WTC11 (cell line): ENCODE data around the gene EPDR1. TPM values are rescaled to one million over a fixed set of nuclear protein-coding genes. Genes with fewer than 3 reads are reported as not detected.

ENCODE experiments used
- ATAC-seq: fragments of 200-7000 bp; cut with Tn5 transposase; 2 replicates; pipeline ENCODE4 v1.10.0; 2021; ENCODE audit warnings: mild to moderate bottlenecking, moderate library complexity
- CTCF ChIA-PET: fragments of 300-600 bp; sonication (Branson Sonifier 250); formaldehyde crosslinking; loops from one replicate; lab custom pipeline; 2021; ENCODE audit warnings: antibody characterized with exemption; lab: Charles Lee
- POLR2A ChIA-PET: fragments of 350-600 bp; sonication (Branson Sonifier 250); formaldehyde crosslinking; loops from one replicate; lab custom pipeline; 2021; ENCODE audit warnings: antibody characterized with exemption; lab: Charles Lee
- DNase-seq: peaks from one replicate; pipeline ENCODE4 v3.0.0; 2021; ENCODE audit warnings: low spot score
- H3K27ac Mint-ChIP-seq: 2 replicates; pipeline ENCODE4 v1.8.0; 2021; ENCODE audit warnings: mixed read lengths
- H3K27me3 Mint-ChIP-seq: 2 replicates; pipeline ENCODE4 v1.8.0; 2021; ENCODE audit warnings: low read depth, mild to moderate bottlenecking, moderate library complexity, mixed read lengths
- H3K36me3 Mint-ChIP-seq: 2 replicates; pipeline ENCODE4 v1.8.0; 2021; ENCODE audit warnings: mixed read lengths
- H3K4me1 Mint-ChIP-seq: 2 replicates; pipeline ENCODE4 v1.8.0; 2022; ENCODE audit warnings: mixed read lengths
- H3K4me3 Mint-ChIP-seq: 2 replicates; pipeline ENCODE4 v1.8.0; 2021; ENCODE audit warnings: mild to moderate bottlenecking, moderate library complexity, mixed read lengths
- H3K9me3 Mint-ChIP-seq: 2 replicates; pipeline ENCODE4 v1.8.0; 2021; ENCODE audit warnings: mixed read lengths
- ARID4B ChIP-seq: sonication (generic); formaldehyde crosslinking; IDR thresholded peaks from 2 replicates; pipeline ENCODE4 v1.8.0; 2023; ENCODE audit warnings: missing genetic modification reagents, mild to moderate bottlenecking, borderline replicate concordance
- ATF3 ChIP-seq: sonication (generic); formaldehyde crosslinking; conservative IDR thresholded peaks from 2 replicates; pipeline ENCODE4 v1.8.1; 2022; ENCODE audit warnings: mild to moderate bottlenecking, missing genetic modification reagents
- CREB1 ChIP-seq: sonication (generic); formaldehyde crosslinking; IDR thresholded peaks from 2 replicates; pipeline ENCODE4 v1.8.0; 2023; ENCODE audit warnings: mild to moderate bottlenecking, missing genetic modification reagents
- CREM ChIP-seq: sonication (generic); formaldehyde crosslinking; IDR thresholded peaks from 2 replicates; pipeline ENCODE4 v1.8.1; 2022; ENCODE audit warnings: mild to moderate bottlenecking, missing genetic modification reagents, moderate library complexity
- CTCF ChIP-seq: fragments of 200-600 bp; IDR thresholded peaks from 2 replicates; pipeline ENCODE4 v1.8.0; 2022; ENCODE audit warnings: antibody characterized with exemption
- ELF4 ChIP-seq: sonication (generic); formaldehyde crosslinking; IDR thresholded peaks from 2 replicates; pipeline ENCODE4 v1.8.1; 2022; ENCODE audit warnings: low read depth, mild to moderate bottlenecking, moderate library complexity, missing genetic modification reagents
- EMX1 ChIP-seq: fragments of 250-450 bp; sonication (Bioruptor Pico); IDR thresholded peaks from 2 replicates; pipeline ENCODE4 v1.8.0; 2021; ENCODE audit warnings: mild to moderate bottlenecking
- IRF2 ChIP-seq: sonication (generic); formaldehyde crosslinking; IDR thresholded peaks from 2 replicates; pipeline ENCODE4 v1.8.0; 2022; ENCODE audit warnings: low read depth, missing genetic modification reagents, borderline replicate concordance
- KAT7 ChIP-seq: sonication (generic); formaldehyde crosslinking; IDR thresholded peaks from 2 replicates; pipeline ENCODE4 v1.8.1; 2023; ENCODE audit warnings: missing genetic modification reagents, mild to moderate bottlenecking, borderline replicate concordance
- PREB ChIP-seq: sonication (generic); formaldehyde crosslinking; IDR thresholded peaks from 2 replicates; pipeline ENCODE4 v1.8.1; 2022; ENCODE audit warnings: mild to moderate bottlenecking, missing genetic modification reagents, moderate library complexity, borderline replicate concordance
- STAT6 ChIP-seq: sonication (generic); formaldehyde crosslinking; conservative IDR thresholded peaks from 2 replicates; pipeline ENCODE4 v1.8.1; 2023; ENCODE audit warnings: mild to moderate bottlenecking, low read depth, missing genetic modification reagents, moderate library complexity
- TEAD4 ChIP-seq: sonication (generic); formaldehyde crosslinking; IDR thresholded peaks from 2 replicates; pipeline ENCODE4 v1.8.0; 2022; ENCODE audit warnings: mild to moderate bottlenecking, missing genetic modification reagents
- USF2 ChIP-seq: sonication (generic); formaldehyde crosslinking; IDR thresholded peaks from 2 replicates; pipeline ENCODE4 v1.8.1; 2023; ENCODE audit warnings: mild to moderate bottlenecking, missing genetic modification reagents, moderate library complexity
- ZNF219 ChIP-seq: sonication (generic); formaldehyde crosslinking; IDR thresholded peaks from 2 replicates; pipeline ENCODE4 v1.8.0; 2023; ENCODE audit warnings: missing genetic modification reagents, mild to moderate bottlenecking, borderline replicate concordance
- ZNF263 ChIP-seq: sonication (generic); formaldehyde crosslinking; IDR thresholded peaks from 2 replicates; pipeline ENCODE4 v1.8.1; 2022; ENCODE audit warnings: low read depth, mild to moderate bottlenecking, moderate library complexity, missing genetic modification reagents
- ZNF396 ChIP-seq: fragments of 250-450 bp; sonication (Bioruptor Pico); IDR thresholded peaks from 2 replicates; pipeline ENCODE4 v1.8.0; 2021; ENCODE audit warnings: mild to moderate bottlenecking, moderate library complexity, borderline replicate concordance
- ZNF423 ChIP-seq: fragments of 250-450 bp; sonication (Bioruptor Pico); IDR thresholded peaks from 2 replicates; pipeline ENCODE4 v2.1.2; 2022; ENCODE audit warnings: mild to moderate bottlenecking, moderate library complexity
- total RNA-seq: library from RNA; stranded (reverse); gene quantifications from 3 replicates; pipeline ENCODE4 v1.2.3, GENCODE V29; 2021

Gene EPDR1
- total RNA-seq, 1 experiment from 2014 or later, result 7.4 TPM

- TF ChIP-seq STAT6 (CRISPR knock-in tag), result no peak
- TF ChIP-seq, all 79 proteins: peak for 0
These were observed 25.8 kb upstream of the EPDR1 start (continued) for GRCh38 chr7:37894671-37895070.

GRCh38 chr7:37899712-37900247 is 20.7 kb upstream of the EPDR1 start:
- H3K36me3 Mint-ChIP-seq, result no peaks in the 10 kb centered on the region
- no peak for DNase-seq

GRCh38 chr7:37901236-37901827 is 19.1 kb upstream of the EPDR1 start:
- CTCF ChIA-PET, result interaction anchor here (0.6 to 2.7 kb wide), 19 partner anchors 14 to 473 kb away, joined by 3 to 31 read pairs (median 5); partner anchors contain the start of genes EPDR1, SFRP4 and STARD3NL
- DNase-seq (no peak), ATAC-seq (peak; percentile 82)
- H3K27ac Mint-ChIP-seq, result no peak overlapping the region
- POLR2A ChIA-PET, result interaction anchor here (0.7 kb wide), 1 partner anchor 15 kb away, joined by 3 read pairs; no protein-coding TSS in a partner anchor
- H3K27me3 Mint-ChIP-seq, result no peaks in the 10 kb centered on the region
- H3K36me3 Mint-ChIP-seq, result no peaks in the 10 kb centered on the region
- H3K4me1 Mint-ChIP-seq, result peaks cover 2% of the 10 kb centered on the region
- H3K4me3 Mint-ChIP-seq, result no peak overlapping the region
- peaks cover 3% of the 10 kb centered on the region; the same call in 1 of the 2 replicates for H3K9me3 Mint-ChIP-seq
- TF ChIP-seq ARID4B (CRISPR knock-in tag) (no peak), KAT7 (CRISPR knock-in tag) (no peak), CTCF (no peak; the same call in 1 of the 2 replicates), ATF3 (CRISPR knock-in tag) (no peak), ZNF219 (CRISPR knock-in tag) (no peak), CREB1 (CRISPR knock-in tag) (no peak), TEAD4 (CRISPR knock-in tag) (no peak), STAT6 (CRISPR knock-in tag) (no peak), EMX1 (CRISPR knock-in tag) (no peak)

More at GRCh38 chr7:37899712-37900247, 20.7 kb upstream of the EPDR1 start:
- POLR2A ChIA-PET, result no interaction called here
- TF ChIP-seq CREM (no peak), IRF2 (CRISPR knock-in tag) (no peak), ZNF423 (CRISPR knock-in tag) (no peak), ELF4 (no peak), ZNF396 (no peak), ZNF263 (CRISPR knock-in tag) (no peak), PREB (no peak), USF2 (CRISPR knock-in tag) (no peak)
- H3K27me3 Mint-ChIP-seq, result no peaks in the 10 kb centered on the region
- peaks cover 2% of the 10 kb centered on the region for H3K4me1 Mint-ChIP-seq
- peaks cover 3% of the 10 kb centered on the region; the same call in 1 of the 2 replicates for H3K9me3 Mint-ChIP-seq
- H3K4me3 Mint-ChIP-seq, result no peak overlapping the region
- CTCF ChIA-PET, result no interaction called here
- H3K27ac Mint-ChIP-seq, result no peak overlapping the region
- ATAC-seq, result no peak
